ENCODE results near the gene VKORC1.

The VKORC1 gene

GRCh38 chr16:31131416-31131815 is 36.8 kb upstream of the VKORC1 start:
- Histone ChIP-seq H3K4me1 (peaks cover 56 to 78% (median 64%) of the 10 kb centered on the region in 10 experiments), H3K4me2 (no peak overlapping the region), H3K9me3 (replicated peaks in 1 of 11) (no peaks in the 10 kb centered on the region), H3K27ac (peak overlapping the region in 2 of 11 experiments; percentile 28 to 60; a peak in 1 of 22 replicates), H3K9ac (peak overlapping the region in 2 of 11 experiments; percentile 6 to 23; a peak in 2 of 22 replicates), H3K27me3 (no peaks in the 10 kb centered on the region), H3K4me3 (no peak overlapping the region), H4K20me1 (no peaks in the 10 kb centered on the region; a peak in 1 of 22 replicates), H3K36me3 (peaks cover 32 to 58% (median 47%) of the 10 kb centered on the region in 11 experiments)
- TF ChIP-seq Cebpa-rat (IDR thresholded peaks at IDR 0.05): no peak

- peaks cover 56 to 84% (median 69%) of the 10 kb centered on the region in 10 experiments for H3K4me1 ChIP-seq
Observed at GRCh38 chr16:31130899-31131298, 36.3 kb upstream of the VKORC1 start.

GRCh38 chr16:31130336-31130891 is 35.8 kb upstream of the VKORC1 start:
- Histone ChIP-seq H3K4me1 (peaks cover 56 to 87% (median 69%) of the 10 kb centered on the region in 10 experiments), H4K20me1 (no peaks in the 10 kb centered on the region; a peak in 1 of 22 replicates), H3K27me3 (no peaks in the 10 kb centered on the region), H3K36me3 (peaks cover 32 to 68% (median 51%) of the 10 kb centered on the region in 11 experiments), H3K9me3 (replicated peaks in 1 of 11) (no peaks in the 10 kb centered on the region), H3K9ac (peak overlapping the region in 7 of 11 experiments; percentile 25 to 92 (median 49); a peak in 6 of 22 replicates), H3K4me2 (peak overlapping the region in 7 of 11 experiments; percentile 50 to 97 (median 90); a peak in 13 of 22 replicates), H3K27ac (peak overlapping the region in 7 of 11 experiments; percentile 82 to 99 (median 95); a peak in 14 of 22 replicates), H3K4me3 (no peak overlapping the region)
- no peak for TF ChIP-seq Cebpa-rat (IDR thresholded peaks at IDR 0.05)

More at GRCh38 chr16:31130899-31131298, 36.3 kb upstream of the VKORC1 start:
- TF ChIP-seq Cebpa-rat (IDR thresholded peaks at IDR 0.05): no peak
- Histone ChIP-seq H3K27me3 (no peaks in the 10 kb centered on the region), H3K4me2 (peak overlapping the region in 1 of 11 experiments; percentile 94; a peak in 1 of 22 replicates), H3K4me3 (no peak overlapping the region), H3K9ac (no peak overlapping the region; a peak in 1 of 22 replicates), H3K9me3 (replicated peaks in 1 of 11) (no peaks in the 10 kb centered on the region), H4K20me1 (no peaks in the 10 kb centered on the region; a peak in 1 of 22 replicates), H3K27ac (peak overlapping the region in 1 of 11 experiments; percentile 51; a peak in 2 of 22 replicates), H3K36me3 (peaks cover 32 to 63% (median 50%) of the 10 kb centered on the region in 11 experiments)

GRCh38 chr16:31129568-31130335 is 35.2 kb upstream of the VKORC1 start:
- Histone ChIP-seq H3K4me3 (no peak overlapping the region), H3K4me2 (peak overlapping the region; percentile 50 to 97 (median 88)), H3K27me3 (no peaks in the 10 kb centered on the region), H3K27ac (peak overlapping the region; percentile 76 to 99 (median 95)), H3K36me3 (peaks cover 32 to 74% (median 54%) of the 10 kb centered on the region in 11 experiments), H3K9me3 (replicated peaks in 1 of 11) (no peaks in the 10 kb centered on the region), H4K20me1 (no peaks in the 10 kb centered on the region; a peak in 1 of 22 replicates), H3K9ac (peak overlapping the region; percentile 73 to 92 (median 86)), H3K4me1 (peaks cover 49 to 87% (median 62%) of the 10 kb centered on the region in 10 experiments)
- TF ChIP-seq Cebpa-rat (IDR thresholded peaks at IDR 0.05): no peak

- peak overlapping the region; percentile 50 to 97 (median 88) for H3K4me2 ChIP-seq
- H4K20me1 ChIP-seq: no peaks in the 10 kb centered on the region
- peak overlapping the region; percentile 76 to 99 (median 95) for H3K27ac ChIP-seq
Observed at GRCh38 chr16:31128711-31129567, 34.3 kb upstream of the VKORC1 start.

GRCh38 chr16:31127182-31127581 is 32.6 kb upstream of the VKORC1 start:
- TF ChIP-seq Cebpa-rat (IDR thresholded peaks at IDR 0.05): no peak
- H4K20me1 ChIP-seq: no peaks in the 10 kb centered on the region
- H3K4me3 ChIP-seq: peak overlapping the region in 1 of 10 experiments; percentile 56; a peak in 1 of 20 replicates
- peak overlapping the region; percentile 76 to 99 (median 95) for H3K27ac ChIP-seq
- H3K9me3 ChIP-seq (replicated peaks in 1 of 11): no peaks in the 10 kb centered on the region
- peak overlapping the region; percentile 50 to 97 (median 88) for H3K4me2 ChIP-seq
- peak overlapping the region; percentile 73 to 92 (median 86); a peak in 21 of 22 replicates for H3K9ac ChIP-seq
- peaks cover 36 to 63% (median 43%) of the 10 kb centered on the region in 10 experiments for H3K4me1 ChIP-seq
- no peaks in the 10 kb centered on the region for H3K27me3 ChIP-seq
- peaks cover 54 to 88% (median 73%) of the 10 kb centered on the region in 11 experiments for H3K36me3 ChIP-seq

More at GRCh38 chr16:31128711-31129567, 34.3 kb upstream of the VKORC1 start:
- Histone ChIP-seq H3K4me3 (peak overlapping the region in 3 of 10 experiments; percentile 26 to 56 (median 29); a peak in 4 of 20 replicates), H3K9ac (peak overlapping the region; percentile 73 to 92 (median 86)), H3K27me3 (no peaks in the 10 kb centered on the region), H3K4me1 (peaks cover 41 to 79% (median 54%) of the 10 kb centered on the region in 10 experiments), H3K36me3 (peaks cover 38 to 82% (median 62%) of the 10 kb centered on the region in 11 experiments), H3K9me3 (replicated peaks in 1 of 11) (no peaks in the 10 kb centered on the region)
- TF ChIP-seq Cebpa-rat (IDR thresholded peaks at IDR 0.05): no peak

- Histone ChIP-seq H3K27me3 (no peaks in the 10 kb centered on the region), H4K20me1 (no peaks in the 10 kb centered on the region; a peak in 1 of 22 replicates), H3K9me3 (replicated peaks in 1 of 11) (no peaks in the 10 kb centered on the region), H3K9ac (peak overlapping the region in 3 of 11 experiments; percentile 6 to 35 (median 32); a peak in 3 of 22 replicates), H3K4me3 (no peak overlapping the region), H3K4me2 (peak overlapping the region in 4 of 11 experiments; percentile 12 to 44 (median 32); a peak in 5 of 22 replicates), H3K4me1 (peaks cover 36 to 61% (median 43%) of the 10 kb centered on the region in 10 experiments), H3K36me3 (peaks cover 54 to 88% (median 73%) of the 10 kb centered on the region in 11 experiments), H3K27ac (peak overlapping the region in 6 of 11 experiments; percentile 6 to 37 (median 22); a peak in 7 of 22 replicates)
- no peak for TF ChIP-seq Cebpa-rat (IDR thresholded peaks at IDR 0.05)
Observed at GRCh38 chr16:31125844-31126243, 31.2 kb upstream of the VKORC1 start.

- Histone ChIP-seq H3K27ac (peak overlapping the region in 1 of 11 experiments; percentile 96; a peak in 1 of 22 replicates), H3K36me3 (peaks cover 53 to 66% (median 64%) of the 10 kb centered on the region in 11 experiments), H3K4me3 (no peak overlapping the region), H3K9me3 (replicated peaks in 1 of 11) (no peaks in the 10 kb centered on the region), H4K20me1 (peaks cover 0 to 29% (median 0%) of the 10 kb centered on the region in 11 experiments; a peak in 8 of 22 replicates), H3K9ac (peak overlapping the region in 7 of 11 experiments; percentile 3 to 93 (median 13); a peak in 6 of 22 replicates), H3K4me2 (peak overlapping the region in 1 of 11 experiments; percentile 97; a peak in 1 of 22 replicates), H3K27me3 (no peaks in the 10 kb centered on the region), H3K4me1 (peaks cover 22 to 43% (median 27%) of the 10 kb centered on the region in 10 experiments)
- TF ChIP-seq Cebpa-rat (IDR thresholded peaks at IDR 0.05): no peak
Observed at GRCh38 chr16:31120129-31120528, 25.5 kb upstream of the VKORC1 start.
